ENCODE data around the gene TMEM255B.
"Not testable (repeated sequence)": the region's sequence is repeated elsewhere in the genome, so short reads cannot be mapped to it uniquely, and the experiment has no call there.

The TMEM255B gene

GRCh38 chr13:113819731-113820715, 61.0 kb downstream of the TMEM255B start:
- no peak for DNase-seq

DNA sequence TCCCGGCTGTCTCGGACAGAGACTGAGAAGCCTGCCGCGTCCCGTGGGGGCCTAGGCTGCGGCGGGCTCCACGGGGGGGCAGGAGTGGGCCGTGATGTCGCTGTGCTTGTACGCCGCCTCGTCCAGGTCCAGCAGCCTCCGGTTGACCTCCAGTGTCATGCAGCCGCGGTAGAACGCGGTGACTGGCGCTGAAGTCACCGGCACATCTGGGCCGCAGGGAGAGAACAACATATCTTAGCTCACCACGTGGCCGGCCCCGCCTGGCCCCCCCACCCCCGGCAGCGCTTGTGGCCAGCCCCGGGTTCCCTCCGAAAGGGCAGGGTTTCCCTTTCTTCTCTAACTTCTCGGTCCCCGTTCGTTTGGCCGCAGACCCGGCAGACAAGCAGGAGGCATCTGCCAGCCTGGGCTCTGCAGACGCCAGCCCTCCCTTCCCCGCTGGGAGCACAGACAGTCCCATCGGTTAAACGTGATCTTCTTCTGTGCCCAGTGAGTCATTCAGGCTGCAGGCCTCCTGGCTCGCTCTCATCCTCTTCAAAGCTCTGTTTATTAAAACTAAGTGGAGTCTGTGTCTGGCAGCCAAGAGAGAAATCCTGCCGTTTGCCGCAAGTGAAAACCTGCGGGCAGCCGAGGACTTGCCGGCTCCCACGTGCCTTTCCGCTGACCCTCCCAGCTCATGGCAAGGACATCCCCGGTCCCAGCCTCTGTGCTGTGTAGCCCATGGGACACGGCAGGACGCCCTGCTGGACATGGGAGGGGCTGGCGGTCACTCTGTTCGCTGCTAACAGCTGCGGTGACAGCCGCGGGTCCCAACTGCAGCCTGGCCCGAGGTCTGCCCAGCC, 62.0 kb downstream of the TMEM255B start:
- no peak for DNase-seq

DNA sequence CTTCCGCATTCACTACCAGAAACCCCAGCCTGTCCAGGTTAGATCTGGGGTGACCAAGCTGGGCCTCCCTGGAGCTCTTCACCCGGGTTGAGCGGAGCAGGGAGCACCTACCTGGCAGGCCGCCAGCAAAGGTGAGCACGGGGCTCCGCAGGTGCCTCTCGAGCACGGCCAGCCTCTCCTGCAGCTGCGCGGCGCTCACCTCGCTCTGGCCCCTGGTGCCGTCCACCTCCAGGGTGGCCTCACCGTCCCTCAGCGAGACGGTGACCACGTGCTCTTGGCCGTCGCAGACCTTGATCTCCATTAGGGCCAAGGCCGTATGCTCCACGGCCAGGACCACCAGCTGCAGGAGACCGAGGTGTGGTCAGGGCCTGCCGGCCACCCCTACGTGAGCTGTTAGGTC, 62.8 kb downstream of the TMEM255B start:
- no peak for DNase-seq

GRCh38 chr13:113822266-113822665, 63.2 kb downstream of the TMEM255B start:
- DNase-seq: no peak

GRCh38 chr13:113822956-113823744, 64.1 kb downstream of the TMEM255B start:
- DNase-seq: no peak

DNA sequence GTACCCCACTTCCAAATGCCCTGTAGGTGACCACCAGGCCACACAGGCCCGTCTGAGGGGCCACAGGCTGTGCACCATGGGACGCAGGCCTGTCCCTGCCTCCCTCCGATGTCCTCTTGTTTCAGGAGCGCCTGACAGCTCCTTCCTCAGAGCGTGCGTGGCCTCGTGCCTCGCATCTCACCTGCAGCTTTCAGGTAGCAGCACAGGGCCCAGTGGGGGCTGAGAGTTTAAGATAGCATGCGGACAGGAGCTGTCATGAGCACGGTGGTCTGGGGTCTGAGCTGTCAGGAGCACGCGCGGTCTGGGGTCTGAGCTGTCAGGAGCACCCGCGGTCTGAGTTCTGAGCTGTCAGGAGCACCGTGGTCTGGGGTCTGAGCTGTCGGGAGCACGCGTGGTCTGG, 64.7 kb downstream of the TMEM255B start:
- DNase-seq: no peak

- DNase-seq: no peak
These were observed 66.8 kb downstream of the TMEM255B start for GRCh38 chr13:113825841-113826240.

- DNase-seq: not testable (repeated sequence)
These were observed 67.4 kb downstream of the TMEM255B start for GRCh38 chr13:113826446-113826845.

- DNase-seq: no peak
These were observed 68.0 kb downstream of the TMEM255B start for GRCh38 chr13:113827021-113827420.

DNA sequence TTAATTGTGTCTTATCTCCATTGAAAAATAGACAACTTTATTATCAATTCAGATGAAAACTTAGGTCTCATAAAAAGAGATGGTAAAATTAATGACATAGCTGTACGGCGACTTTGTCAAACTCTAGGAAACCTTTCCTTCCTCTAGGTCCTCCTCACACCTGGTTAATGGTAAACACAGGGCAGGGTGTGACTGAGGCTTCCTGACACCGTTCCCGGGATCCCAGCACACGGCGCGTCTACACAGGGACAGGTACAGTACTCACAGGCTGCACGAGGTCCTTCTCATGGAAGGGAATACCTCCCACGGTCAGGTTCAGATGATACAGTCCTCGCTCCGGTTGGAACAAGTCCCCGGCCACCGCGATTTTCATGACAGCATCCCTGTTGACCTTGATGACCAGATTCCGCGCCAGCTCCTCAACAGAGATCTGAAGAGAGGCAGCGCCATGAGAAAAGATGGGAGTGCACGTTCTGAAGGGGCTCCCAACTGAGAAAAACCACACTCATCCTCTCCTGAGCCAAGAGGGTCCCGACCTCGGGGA, 69.3 kb downstream of the TMEM255B start:
- no peak for DNase-seq

GRCh38 chr13:113830426-113830950, 71.5 kb downstream of the TMEM255B start:
- DNase-seq: not testable (repeated sequence)

DNA sequence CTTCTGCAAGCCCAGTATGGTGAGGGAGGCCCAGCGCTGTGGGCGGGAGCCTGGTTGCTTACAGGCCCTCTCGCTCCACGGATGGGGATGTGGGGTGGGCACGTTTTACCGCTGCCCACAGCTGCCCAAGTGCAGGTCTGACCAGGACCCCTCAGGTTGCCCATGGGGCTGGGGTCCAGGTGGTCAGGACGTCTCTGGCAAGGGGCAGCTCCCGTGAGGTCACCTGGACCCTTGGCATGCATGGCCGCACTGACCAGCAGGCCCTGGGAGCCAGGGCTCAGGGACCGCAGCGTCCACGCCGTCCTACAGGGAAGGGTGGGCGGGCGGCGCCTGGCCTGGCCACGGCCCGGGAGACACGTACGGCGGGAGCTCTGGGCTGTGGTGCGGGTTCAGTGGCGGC, 72.0 kb downstream of the TMEM255B start:
- no peak for DNase-seq

- DNase-seq: no peak
These were observed 73.2 kb downstream of the TMEM255B start for GRCh38 chr13:113832205-113832604.

DNA sequence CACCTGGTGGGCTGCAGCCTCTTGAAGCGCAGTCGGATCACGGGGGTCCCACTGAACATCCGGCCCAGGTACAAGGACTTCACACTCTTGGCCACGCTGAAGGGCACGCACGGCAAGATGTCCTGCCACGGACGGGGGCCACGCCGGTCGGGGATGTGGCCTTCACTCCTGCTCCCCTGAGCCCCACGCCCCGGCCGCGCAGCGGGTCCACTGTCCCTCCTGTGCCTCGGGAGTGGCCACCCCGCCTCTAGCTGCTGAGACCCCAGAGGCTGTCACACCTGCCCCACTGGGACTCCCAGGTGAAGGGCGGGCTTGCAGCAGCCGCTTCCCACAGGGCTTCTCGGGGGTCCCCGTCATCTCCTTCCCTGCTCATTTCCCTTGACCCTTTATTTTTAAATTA, 73.6 kb downstream of the TMEM255B start:
- DNase-seq: no peak

DNA sequence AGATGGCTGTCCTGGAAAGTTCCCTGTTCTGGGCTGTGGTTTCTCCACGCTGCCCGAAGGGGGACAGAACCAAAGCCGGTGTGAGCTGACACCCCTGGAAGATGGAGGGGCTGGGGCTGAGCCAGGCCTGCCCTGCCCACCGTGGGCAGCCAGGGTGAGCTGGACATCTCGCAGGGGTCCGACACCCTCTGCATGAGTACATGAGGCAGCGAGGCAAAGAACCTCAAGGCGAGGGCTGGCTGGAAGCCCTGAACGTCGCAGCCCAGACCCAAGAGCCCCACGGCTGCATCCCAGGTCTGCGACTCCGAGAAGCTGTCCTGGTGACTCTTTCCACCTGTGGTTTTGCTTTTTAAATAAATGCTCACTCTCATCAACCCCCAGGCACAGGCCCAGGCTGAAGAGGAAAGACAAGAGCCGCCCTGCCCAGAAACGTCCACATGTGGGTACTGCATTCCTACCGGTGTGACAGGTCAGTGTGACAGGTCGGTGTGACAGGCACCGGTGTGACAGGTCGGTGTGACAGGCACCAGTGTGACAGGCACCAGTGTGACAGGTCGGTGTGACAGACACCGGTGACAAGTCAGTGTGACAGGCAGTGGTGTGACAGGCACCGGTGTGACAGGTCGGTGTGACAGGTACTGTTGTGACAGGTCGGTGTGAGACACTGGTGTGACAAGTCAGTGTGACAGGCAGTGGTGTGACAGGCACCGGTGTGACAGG, 74.2 kb downstream of the TMEM255B start:
- no peak for DNase-seq

DNA sequence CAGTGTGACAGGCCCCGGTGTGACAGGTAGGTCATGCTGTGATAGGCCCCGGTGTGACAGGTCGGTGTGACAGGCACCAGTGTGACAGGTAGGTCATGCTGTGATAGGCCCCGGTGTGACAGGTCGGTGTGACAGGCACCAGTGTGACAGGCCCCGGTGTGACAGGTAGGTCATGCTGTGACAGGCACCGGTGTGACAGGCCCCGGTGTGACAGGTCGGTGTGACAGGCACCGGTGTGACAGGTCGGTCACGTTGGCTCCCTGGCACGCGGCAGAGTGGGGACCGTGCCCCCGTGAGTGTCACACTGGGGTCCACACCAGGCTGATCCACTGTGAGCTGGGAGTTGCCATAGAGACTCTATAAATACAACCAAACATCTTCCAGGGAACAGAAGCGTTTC, 75.0 kb downstream of the TMEM255B start:
- not testable (repeated sequence) for DNase-seq

- DNase-seq: no peak
These were observed 75.6 kb downstream of the TMEM255B start for GRCh38 chr13:113834496-113835200.

GRCh38 chr13:113835461-113836270, 76.6 kb downstream of the TMEM255B start:
- DNase-seq: no peak

- DNase-seq: no peak
These were observed 77.9 kb downstream of the TMEM255B start for GRCh38 chr13:113836768-113837559.

Data from T-helper 2 cell (primary cell).